HG03457 (cell line): Measurements from ENCODE around the gene BIN2.
"Not testable (repeated sequence)": the region's sequence is repeated elsewhere in the genome, so short reads cannot be mapped to it uniquely, and the experiment has no call there.

Experiments used
- ATAC-seq: cut with Tn5 transposase; IDR thresholded peaks from one replicate; pipeline ENCODE4 v1.9.1; 2021; ENCODE audit warnings: moderate number of reproducible peaks; ENCODE audit not compliant: unreplicated experiment

BIN2 gene

DNA sequence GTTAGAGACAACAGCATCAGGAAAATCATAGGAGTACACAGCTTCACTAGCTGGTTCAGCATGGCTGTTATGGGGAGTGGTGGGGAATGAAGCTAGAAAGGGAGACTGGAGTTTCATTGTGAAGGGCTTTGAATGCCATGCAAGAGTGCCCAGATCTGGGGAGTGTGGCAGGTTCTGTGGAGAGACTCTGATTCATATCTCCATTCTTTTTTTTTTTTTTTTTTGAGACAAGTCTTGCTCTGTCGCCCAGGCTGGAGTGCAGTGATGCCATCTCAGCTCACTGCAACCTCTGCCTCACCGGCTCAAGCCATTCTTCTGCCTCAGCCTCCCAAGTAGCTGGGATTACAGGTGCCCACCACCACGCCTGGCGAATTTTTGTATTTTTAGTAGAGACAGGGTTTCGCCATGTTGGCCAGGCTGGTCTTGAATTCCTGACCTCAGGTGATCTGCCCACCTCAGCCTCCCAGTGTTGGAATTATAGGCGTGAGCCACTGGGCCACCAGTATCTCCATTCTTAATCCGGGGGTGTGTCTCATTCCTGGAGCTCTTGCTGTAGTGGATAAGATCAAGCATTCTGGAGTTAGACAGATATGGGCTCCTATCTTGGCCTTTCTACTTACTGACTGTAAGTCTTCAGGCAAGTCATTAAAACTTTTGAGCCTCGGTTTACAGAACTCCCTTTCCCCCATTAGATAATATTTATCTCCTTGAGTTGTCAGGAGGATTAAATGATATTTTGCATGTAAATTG, 5.7 kb downstream of the BIN2 start:
- ATAC-seq: not testable (repeated sequence)

DNA sequence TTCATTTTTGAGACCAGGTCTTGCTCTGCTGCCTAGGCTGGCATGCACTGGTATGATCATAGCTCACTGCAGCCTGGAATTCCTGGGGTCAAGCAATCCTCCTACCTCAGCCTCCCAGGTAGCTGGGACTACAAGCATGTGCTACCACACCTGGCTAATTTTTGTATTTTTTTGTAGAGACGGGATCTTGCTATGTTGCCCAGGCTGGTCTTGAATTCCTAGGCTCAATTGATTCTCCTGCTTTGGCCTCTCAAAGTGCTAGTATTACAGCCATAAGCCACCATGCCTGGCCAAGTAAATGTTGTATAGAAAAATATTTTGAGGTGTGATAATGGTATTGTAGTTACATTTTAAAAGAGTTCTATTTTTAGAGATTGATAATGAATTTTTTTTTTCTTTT, 12.6 kb downstream of the BIN2 start:
- no peak for ATAC-seq

DNA sequence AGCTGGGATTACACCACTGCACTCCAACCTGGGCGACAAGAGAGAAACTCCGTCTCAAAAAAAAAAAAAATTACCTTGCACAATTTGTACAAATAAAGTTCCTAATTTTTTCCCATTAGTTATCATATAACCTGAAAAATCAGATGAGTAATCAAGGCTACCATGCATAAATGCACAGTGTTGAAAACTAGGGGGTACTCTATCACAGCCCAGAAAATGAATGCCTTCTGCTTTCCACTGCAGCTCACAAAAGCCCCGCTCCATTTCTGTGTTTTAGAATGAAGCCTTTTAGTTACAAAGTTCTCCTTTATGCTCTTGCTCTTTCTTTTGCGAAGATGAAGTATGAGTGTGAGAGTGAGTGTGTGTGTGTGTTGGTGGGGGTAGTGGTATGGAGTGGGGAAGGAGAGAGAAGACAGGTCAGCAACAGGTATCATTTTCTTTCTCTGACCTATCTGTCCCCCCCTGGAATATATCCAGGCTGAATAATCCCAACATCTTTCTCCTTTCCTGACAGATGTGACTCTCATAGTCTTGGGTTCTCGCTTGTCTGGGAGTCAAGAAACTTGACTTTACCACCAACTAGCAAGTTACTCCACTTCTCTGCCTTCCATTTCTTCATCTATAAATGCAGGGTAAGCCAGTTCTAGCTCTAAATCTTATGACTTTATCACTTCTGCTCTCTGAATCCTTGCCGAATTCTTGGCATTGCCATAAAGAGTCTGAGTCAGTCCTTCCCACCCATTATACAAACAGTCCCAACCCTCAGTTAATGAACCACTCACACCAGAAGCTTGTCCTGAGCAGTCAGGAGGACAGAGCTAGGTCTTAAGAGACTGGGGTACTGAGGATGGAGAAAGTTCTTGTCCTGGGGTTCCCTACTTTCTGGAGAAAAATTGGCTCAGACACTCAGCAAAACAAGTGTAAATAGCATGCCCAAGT, 16.1 kb downstream of the BIN2 start:
- no peak for ATAC-seq

DNA sequence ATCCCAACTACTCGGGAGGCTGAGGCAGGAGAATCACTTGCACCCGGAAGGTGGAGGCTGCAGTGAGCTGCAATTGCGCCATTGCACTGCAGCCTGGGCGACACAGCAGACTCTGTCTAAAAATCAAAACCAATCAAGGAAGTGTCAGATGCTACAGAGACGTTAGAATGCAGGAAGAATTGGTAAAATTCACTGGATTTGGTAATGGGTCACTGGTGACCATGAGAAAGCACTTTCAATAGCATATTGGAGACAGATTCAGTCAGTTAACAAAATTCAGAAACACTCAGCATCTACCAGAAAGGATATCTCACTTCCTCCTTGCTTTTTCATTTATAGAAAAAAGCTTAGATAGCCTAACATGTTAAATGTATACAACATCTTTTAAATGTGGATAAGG, 17.5 kb downstream of the BIN2 start:
- ATAC-seq: no peak

DNA sequence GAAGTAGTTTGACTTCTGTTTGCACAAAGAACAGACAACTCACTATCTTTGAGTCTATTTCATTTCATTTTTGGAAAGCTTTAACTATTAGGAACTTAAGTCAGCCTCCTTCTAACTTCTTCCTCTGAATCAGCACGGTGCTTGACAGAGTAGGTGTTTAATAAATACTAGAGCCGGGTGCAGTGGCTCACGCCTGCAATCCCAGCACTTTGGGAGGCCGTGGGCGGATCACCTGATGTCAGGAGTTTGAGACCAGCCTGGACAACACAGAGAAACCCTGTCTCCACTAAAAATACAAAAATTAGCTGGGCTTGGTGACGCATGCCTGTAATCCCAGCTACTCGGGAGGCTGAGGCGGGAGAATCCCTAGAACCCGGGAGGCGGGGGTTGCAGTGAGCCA, 23.2 kb downstream of the BIN2 start:
- ATAC-seq: not testable (repeated sequence)

DNA sequence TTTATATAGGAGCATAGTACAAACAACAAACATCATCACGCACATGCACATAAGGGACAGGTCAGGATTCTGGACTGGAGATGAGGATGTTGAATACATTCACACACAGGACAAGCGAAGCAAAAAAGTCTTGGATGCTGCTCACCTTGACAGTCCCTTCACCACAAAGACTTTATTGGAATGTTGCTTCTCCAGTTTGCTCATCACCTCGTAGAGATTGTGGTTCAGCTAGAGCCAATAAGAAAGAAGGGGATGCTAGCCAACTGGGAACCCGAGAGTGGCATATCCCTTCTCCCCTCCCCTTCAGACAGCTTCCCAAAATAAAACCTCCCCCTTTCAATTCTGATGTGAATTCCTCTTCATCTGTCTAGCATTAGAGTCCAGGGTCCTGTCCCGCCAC, 28.3 kb downstream of the BIN2 start:
- ATAC-seq: no peak

DNA sequence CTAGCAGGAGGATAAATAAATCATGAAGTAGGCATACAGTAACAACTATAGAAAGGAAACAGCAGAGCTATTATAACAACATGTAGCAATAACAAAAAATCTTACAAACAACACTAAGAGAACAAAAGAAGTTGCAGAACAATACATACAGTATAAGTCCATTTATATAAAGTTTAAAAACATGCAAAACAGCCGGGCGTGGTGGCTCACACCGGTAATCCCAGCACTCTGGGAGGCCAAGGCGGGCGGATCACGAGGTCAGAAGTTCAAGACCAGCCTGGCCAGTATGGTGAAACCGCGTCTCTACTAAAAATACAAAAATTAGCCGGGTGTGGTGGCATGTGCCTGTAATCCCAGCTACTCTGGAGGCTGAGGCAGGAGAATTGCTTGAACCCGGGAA, 29.9 kb downstream of the BIN2 start:
- ATAC-seq: not testable (repeated sequence)

DNA sequence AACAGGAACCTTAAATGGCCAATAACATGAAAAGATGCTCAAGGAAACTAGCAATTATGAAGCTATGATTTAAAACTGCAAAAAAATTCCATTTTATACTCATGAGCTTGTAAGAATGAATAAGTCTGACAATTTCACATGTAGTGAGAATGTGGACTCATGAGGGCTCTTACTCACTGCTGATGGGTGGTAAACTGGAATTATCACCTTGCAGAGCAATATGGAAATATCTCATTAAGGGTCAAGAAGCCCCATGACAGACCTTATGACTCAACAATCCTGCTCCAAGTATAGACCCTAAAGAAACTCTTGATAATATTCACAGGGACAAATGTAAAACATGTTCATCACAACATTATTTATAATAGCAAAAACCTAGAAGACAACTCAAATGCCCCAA, 30.3 kb downstream of the BIN2 start:
- ATAC-seq: no peak

DNA sequence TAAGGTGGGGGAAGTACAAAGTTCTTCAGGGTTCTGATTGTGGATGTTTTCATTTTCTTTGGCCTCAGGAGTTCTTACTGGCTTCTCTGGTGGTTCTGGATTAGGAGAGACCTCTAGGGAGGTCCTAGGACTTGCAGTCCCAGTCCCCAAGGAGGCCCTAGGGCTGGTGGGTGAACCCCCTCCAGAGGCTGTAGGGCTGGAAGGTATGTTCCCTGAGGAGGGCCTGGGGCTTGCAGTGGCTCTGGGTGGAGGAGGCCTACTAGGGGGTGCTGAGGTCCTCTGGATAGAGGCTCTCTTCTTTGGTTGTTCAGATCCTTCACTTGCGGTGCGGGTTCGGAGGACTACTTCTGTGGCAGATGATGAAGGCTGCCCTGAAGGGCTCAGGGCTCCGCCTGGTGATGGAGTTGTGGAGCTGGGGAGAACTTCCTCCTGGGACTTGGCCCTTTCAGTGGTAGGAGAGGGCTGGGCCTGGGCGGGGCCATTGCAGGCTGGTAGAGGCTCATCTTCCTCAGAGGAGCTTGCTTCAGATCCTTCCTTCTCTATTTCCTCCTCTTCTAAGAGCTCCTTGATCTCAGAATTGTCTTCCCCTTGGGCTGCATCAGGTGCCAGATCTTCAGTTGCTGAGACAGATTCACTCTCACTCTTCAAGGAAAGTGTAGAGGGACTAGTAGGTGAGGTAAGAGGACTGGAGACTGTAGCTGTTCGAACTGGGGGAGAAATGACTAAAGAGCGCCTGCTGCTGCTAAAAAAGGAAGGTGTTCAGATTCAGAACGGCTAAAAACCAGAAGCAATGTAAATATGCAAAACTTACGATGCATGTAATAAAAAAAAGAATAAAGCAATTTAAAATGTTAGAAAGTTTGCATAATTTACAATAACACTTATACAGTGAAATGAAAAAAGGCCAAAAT, 32.1 kb downstream of the BIN2 start:
- ATAC-seq: not testable (repeated sequence)

DNA sequence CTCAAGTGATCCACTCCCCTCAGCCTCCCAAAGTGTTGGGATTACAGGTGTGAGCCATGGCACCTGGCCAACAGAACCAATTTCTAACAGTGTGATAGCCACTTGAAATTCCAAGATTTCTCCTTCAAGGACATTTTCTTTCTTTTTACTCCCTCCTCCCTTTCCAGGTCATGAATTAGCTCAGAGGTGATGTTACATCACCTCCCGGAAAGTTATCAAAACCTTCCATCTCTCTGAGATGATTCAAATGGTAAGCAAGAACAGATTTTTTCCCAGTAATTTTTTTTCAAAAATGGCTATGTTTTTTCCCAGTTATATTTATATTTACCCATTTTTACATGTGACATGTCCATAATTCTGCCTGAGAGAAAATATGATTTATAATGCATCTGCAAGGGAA, 38.1 kb downstream of the BIN2 start:
- no peak for ATAC-seq

DNA sequence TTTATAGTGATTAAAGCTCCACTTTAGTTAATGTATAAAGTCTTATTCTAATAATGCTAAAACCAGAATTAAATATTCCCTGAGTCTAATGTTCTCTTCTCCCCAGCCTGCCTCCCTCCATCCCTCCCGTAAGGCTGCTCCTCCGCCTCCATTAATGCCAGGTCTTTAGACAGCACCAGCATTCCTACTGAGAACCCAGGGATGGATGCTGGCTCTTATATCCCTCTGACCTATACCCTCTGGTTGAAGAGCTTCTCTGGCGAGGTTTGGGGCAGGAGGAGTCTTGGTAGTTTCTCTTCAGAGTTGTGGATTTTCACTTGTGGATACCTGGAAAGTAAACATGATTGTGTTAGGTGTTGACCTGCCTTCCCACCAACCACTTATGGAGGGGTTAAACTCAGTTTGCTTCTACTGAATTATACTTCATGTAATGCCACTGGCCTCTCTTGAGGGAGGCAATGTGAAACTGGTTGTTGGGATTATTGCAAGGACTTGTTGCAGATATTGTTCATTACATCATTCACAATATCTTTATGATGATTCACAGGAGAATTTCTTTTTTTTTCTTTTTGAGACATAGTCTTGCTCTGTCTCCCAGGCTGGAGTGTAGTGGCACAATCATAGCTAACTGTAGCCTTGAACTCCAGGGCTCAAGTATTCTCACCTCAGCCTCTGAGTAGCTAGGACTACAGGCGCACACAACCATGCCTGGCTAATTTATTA, 42.6 kb downstream of the BIN2 start:
- no peak for ATAC-seq

DNA sequence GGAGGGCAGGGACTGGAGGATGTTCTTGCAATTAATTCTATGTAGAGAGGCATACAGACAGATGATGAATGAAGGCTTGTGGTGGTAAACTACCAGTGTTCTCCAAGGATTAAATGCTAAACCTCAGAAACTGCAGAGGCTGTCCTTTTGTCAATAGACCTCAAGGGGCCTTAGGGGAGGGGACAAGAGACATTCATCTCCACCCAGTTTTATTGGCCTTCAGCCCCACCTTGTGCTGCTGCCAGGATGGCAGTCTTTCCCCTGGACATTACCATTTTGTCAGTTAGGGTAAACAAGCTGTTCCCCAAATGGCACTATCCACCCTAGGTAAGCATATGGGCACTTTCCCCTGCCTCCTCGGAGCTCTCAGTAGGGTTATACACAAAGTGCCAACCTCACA, 48.9 kb downstream of the BIN2 start:
- ATAC-seq: no peak

DNA sequence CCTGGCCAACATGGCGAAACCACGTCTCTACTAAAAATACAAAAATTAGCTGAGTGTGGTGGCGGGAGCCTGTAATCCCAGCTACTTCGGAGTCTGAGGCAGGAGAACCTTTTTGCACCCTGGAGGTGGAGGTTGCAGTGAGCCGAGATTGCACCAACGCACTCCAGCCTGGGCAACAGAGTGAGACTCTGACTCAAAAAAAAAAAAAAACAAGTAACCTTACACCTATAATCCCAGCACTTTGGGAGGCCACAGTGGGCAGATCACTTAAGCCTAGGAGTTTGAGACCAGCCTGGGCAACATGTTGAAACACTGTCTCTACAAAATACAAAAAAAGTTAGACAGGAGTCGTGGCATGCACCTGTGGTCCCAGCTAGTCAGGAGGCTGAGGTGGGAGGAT, 51.2 kb downstream of the BIN2 start:
- ATAC-seq: not testable (repeated sequence)

DNA sequence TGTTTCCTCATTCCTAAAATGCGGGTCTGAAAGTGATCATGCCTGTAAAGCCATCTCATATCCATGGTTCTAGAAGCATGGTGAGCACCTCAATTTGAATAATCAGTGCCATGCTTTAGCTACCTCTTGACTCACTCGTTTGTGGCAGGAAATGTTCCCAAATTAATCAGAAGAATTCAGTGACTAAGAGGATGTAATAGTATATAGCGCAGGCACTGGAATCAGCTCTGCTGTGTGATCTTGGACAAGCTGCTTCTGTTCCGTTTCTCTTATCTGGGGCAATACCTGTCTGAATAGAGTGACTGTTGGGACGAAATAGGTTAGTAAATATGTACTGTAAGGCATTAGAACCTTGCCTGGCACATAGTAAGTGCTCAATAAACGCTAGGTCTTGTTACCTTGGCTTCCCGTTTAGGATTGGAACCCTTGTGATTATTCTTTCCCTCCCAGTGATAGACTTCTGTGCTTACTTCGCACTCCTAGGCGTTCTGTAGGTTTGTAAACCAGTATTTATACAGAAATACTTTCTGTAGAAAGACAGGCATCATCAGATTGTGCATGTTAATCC, 52.9 kb downstream of the BIN2 start:
- no peak for ATAC-seq

DNA sequence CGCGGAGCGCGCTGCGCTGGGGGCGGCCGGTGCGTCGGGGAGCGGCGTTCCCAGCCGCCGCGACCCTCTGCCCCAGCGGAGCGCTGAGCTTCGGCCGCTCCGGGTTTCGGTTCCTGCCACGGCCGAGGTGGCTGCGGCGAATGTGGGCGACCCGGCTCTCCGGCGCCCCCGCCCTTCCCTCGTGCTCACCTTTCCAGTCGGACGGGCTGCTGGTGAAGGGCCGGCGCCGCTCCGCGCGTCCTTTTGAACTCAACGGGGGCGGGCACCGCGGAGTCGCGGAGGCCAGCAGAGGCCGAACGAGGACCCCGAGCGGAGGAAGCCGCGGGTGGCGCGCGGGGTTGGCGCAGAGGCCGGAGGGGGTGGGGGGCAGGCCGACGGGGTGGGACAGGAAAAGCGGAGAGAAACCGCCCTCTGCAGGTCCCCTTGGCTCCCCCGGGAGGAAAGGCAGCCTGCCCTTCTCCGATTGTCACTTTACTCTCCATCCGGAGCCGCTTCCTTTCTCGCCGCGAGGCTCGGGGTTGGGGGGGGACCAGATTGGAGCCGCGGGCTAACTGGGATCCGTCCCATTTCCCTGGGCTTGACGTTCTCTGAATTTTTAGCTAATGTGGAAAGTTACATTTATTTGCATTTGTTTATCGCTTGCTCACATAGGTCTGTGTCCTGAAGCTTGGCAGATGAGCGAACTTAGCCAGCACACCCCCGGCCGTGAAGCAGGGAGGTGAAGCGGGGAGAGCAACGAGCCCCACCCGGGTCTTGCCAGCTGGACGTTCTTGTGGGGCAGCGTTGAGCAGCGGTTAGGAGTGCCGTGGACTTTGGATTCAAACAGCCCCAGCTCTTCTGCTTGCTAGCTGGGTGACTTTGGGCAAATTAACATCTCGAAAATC, 53.7 kb downstream of the BIN2 start, which contains the start of gene SMAGP:
Gene SMAGP (minus strand): TSS at position 349 of the 884 bp plus-strand sequence. CDS start 1,137 bp downstream, outside the sequence.
- no peak for ATAC-seq

DNA sequence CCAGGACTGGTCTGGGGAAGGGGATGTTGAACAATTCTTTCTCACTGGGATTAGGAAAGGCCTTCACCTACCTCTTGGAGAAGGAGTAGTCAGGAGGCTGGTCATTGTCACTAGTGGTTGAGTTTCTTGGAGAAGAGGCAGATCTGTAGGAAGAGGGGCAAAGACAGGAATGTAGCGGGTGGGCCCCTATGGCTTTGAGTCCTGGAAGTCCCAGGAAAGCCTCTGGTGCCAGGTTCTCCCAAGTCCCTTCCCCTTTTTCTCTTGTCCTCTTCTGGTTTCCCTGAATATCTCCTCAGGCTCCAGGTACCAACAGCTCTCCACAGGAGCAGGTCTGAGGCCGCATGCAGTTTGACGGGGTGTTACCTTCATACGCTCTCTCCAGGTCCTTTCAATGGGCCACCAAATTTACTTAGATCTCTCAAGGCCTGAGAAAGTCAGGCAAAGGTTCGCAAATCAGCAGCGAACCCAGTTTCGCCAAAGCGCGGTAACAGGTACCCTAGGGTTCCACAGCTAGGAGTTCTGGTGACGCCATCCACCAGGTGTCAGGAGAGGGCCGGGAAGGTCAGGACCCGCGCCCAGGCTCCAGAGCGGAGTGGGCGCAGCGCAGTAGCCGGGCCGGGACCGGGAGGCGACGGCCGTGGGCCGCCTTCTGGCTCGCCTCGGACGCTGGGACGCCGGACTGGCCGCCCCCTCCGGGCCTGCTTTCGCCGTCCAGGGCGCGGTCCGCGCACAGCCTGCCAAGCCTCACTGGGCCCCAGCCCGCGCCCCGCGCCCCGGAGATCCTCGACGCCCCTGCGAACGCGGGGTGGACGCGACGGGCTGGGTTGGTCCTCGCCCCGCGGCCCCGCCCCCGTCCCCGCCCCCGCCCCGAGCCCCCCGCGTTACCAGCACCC, 54.6 kb downstream of the BIN2 start:
- ATAC-seq: no peak

DNA sequence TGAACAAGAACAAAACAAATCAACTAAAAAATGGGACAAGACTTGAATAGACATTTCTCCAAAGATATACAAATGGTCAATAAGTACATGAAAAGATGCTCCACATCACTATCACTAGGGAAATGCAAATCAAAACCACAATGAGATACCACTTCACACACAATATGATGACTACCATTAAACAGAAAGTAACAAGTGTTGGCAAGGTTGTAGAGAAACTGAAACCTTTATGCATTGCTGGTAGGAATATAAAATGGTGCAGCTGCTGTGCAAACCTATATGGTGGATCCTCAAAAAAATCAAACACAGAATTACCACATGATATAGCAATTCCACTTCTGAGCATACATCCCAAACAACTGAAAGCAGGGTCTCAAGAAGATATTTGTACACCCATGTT, 59.0 kb downstream of the BIN2 start:
- no peak for ATAC-seq

DNA sequence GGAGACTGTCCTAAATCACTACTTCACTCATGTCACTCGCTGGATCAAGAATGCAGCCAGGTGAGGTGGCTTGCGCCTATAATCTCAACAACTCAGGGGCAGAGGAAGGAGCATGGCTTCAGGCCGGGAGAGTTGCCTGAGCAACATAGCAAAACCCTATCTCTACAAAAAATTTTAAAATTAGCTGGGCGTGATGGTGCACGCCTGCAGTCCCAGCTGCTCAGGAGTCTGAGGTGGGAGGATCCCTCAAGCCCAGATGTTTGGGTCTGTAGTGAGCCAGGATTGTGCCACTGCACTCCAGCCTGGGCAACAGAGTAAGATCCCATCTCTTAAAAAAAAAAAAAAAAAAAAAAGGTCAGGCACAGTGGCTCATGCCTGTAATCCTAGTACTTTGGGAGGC, 59.7 kb downstream of the BIN2 start:
- no peak for ATAC-seq
